ENCODE results near the gene STAG1. TPM values are rescaled to one million over a fixed set of nuclear protein-coding genes. Genes with fewer than 3 reads are reported as not detected.

STAG1 gene
- total and polyA plus RNA-seq, 4 donors = 4.6 to 28.0 (median 16.6) TPM

GRCh38 chr3:136787349-136787748, 35.2 kb upstream of the STAG1 start (continued):
- TF ChIP-seq GABPA (IDR thresholded peaks at IDR 0.05 in 1 of 2, conservative IDR thresholded peaks at IDR 0.05 in 1 of 2) (no peak), HNF4A (conservative IDR thresholded peaks at IDR 0.05) (no peak), FOXA1 (IDR thresholded peaks at IDR 0.05) (no peak), HNF4G (IDR thresholded peaks at IDR 0.05) (no peak), EGR1 (IDR thresholded peaks at IDR 0.05; ENCODE audit: low read depth in 2 of 2) (no peak)

- TF ChIP-seq RXRA (IDR thresholded peaks at IDR 0.05) (no peak), EGR1 (IDR thresholded peaks at IDR 0.05; ENCODE audit: low read depth in 2 of 2) (no peak), HNF4G (IDR thresholded peaks at IDR 0.05) (no peak), NR2F2 (IDR thresholded peaks at IDR 0.05) (no peak), HNF4A (conservative IDR thresholded peaks at IDR 0.05) (no peak), ATF3 (IDR thresholded peaks at IDR 0.05) (no peak), YY1 (IDR thresholded peaks at IDR 0.05) (no peak), CTCF (IDR thresholded peaks at IDR 0.05; ENCODE audit: low read depth, low read length, missing input control) (no peak), RAD21 (IDR thresholded peaks at IDR 0.05) (no peak), MAX (IDR thresholded peaks at IDR 0.05) (no peak), GABPA (IDR thresholded peaks at IDR 0.05 in 1 of 2, conservative IDR thresholded peaks at IDR 0.05 in 1 of 2) (no peak), TAF1 (conservative IDR thresholded peaks at IDR 0.05) (no peak), FOXA1 (IDR thresholded peaks at IDR 0.05) (no peak), ZBTB33 (IDR thresholded peaks at IDR 0.05) (no peak), JUND (IDR thresholded peaks at IDR 0.05) (no peak), REST (IDR thresholded peaks at IDR 0.05) (no peak), SP1 (IDR thresholded peaks at IDR 0.05) (no peak), FOXA2 (IDR thresholded peaks at IDR 0.05) (no peak)
- H3K9me3 ChIP-seq (ENCODE audit: control insufficient read depth in 4 of 4, low read length in 3 of 4) = no peaks in the 10 kb centered on the region
- H3K27me3 ChIP-seq (ENCODE audit: control insufficient read depth in 4 of 4, insufficient read depth in 4 of 4, low read length in 3 of 4) = no peaks in the 10 kb centered on the region
- 80% methylated on average over 5 of the region's 5 CpGs for WGBS
- H3K4me1 ChIP-seq (ENCODE audit: control insufficient read depth in 4 of 4, insufficient read depth in 4 of 4, low read length in 3 of 4) = peaks cover 0 to 11% (median 6%) of the 10 kb centered on the region in 4 donors
- H3K27ac ChIP-seq (ENCODE audit: low read depth in 1 of 2, low read length in 2 of 2) = no peak overlapping the region
- no peak overlapping the region for H3K9ac ChIP-seq (ENCODE audit: low read depth in 1 of 2, low read length in 2 of 2)
- no peak for DNase-seq (ENCODE audit: low spot score)
- no peaks in the 10 kb centered on the region for H3K36me3 ChIP-seq (ENCODE audit: control insufficient read depth in 4 of 4, insufficient read depth in 3 of 4, low read depth in 1 of 4, low read length in 3 of 4)
- H3K4me3 ChIP-seq (ENCODE audit: low read depth in 1 of 3, low read length in 3 of 3) = no peak overlapping the region
These were observed 31.6 kb upstream of the STAG1 start for GRCh38 chr3:136783708-136784191.
